HFF-Myc (cell line): ENCODE results near the gene HES7.

Experiments
- DNase-seq: peaks from one replicate; pipeline ENCODE4 v3.0.0-alpha.2; 2011; ENCODE audit warnings: low read depth; ENCODE audit errors: extremely low read depth
- H3K4me3 ChIP-seq: replicated peaks from 2 replicates; pipeline ENCODE4 v1.5.1; 2011; ENCODE audit warnings: low read depth, mild to moderate bottlenecking, control low read depth, low read length
- CTCF ChIP-seq: IDR thresholded peaks from 2 replicates; pipeline ENCODE4 v1.5.1; 2012; ENCODE audit warnings: mild to moderate bottlenecking, low read depth, low read length, control low read depth; ENCODE audit errors: missing control alignments

Gene HES7

GRCh38 chr17:8137645-8138373 is 13.9 kb upstream of the HES7 start:
- H3K4me3 ChIP-seq, result peak overlapping the region; percentile 45
- no peak for TF ChIP-seq CTCF
- no peak for DNase-seq

DNA sequence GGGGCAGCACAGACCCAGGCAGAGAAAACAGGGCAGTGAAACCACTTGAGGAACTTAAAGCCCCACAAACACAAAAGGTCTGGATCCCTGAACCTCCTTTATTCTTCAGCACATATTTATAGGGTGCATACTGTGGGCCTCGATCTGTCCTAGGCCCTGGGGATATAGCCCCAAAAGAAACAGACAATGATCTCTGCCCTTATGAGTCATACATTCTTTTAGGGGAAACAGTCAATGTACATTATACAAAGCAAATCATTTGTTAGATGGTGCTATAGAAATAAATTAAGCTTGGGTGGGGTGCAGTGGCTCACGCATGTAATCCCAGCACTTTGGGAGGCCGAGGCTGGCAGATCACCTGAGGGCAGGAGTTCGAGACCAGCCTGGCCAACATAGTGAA is 10.0 kb upstream of the HES7 start:
- no peak for TF ChIP-seq CTCF
- H3K4me3 ChIP-seq, result no peak overlapping the region
- no peak for DNase-seq

DNA sequence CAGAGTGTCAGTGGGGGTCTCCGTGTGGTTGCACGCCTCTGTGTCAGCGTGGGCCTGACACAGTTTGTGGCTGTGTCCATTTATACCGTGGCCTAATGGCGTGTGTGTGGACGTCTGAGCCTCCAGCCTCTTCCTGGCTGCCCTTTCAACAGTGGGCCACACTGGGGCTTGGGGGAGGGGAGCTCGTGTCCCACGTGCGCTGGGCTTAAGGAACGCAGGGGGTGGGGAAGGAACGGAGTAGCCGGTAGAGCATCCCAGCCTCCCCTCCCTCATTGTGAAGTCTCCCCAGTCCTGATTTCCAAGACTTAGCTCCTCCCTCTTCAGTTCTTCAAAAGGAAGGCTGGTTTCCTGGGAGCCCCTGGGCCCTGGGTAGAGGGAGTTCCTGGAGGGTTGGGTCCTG is 9.5 kb upstream of the HES7 start:
- no peak for TF ChIP-seq CTCF
- DNase-seq, result no peak
- H3K4me3 ChIP-seq, result no peak overlapping the region

- no peak overlapping the region for H3K4me3 ChIP-seq
- TF ChIP-seq CTCF, result no peak
- no peak for DNase-seq
These were observed 8.0 kb upstream of the HES7 start for GRCh38 chr17:8131844-8132441.

DNA sequence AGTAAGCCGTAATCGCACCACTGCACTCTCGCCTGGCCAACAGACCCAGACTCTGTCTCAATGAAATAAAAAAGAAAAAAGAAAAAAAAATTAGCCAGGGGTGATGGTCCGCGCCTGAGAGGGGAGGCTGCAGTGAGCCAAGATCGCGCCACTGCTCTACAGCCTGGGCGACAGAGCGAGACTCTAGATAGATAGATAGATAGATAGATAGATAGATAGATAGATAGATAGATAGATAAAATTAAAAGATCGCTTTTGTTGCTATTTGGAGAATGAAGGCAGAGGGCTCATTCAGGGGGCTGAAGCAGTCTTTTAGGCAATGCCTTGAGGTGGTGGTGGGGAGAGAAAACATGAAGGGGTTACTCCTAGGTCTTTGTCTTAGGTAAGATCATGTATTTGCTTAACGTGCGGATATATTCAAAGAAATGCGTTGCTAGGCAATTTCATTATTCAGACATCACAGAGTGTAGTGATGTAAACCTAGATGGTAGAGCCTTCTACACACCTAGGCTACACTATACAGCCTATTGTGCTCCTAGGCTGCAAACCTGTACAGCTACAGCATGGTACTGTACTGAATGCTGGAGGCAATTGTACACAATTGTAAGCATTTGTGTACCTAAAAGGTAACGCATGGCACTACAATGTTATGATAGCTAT is 4.3 kb upstream of the HES7 start:
- TF ChIP-seq CTCF, result no peak
- H3K4me3 ChIP-seq, result no peak overlapping the region
- no peak for DNase-seq

DNA sequence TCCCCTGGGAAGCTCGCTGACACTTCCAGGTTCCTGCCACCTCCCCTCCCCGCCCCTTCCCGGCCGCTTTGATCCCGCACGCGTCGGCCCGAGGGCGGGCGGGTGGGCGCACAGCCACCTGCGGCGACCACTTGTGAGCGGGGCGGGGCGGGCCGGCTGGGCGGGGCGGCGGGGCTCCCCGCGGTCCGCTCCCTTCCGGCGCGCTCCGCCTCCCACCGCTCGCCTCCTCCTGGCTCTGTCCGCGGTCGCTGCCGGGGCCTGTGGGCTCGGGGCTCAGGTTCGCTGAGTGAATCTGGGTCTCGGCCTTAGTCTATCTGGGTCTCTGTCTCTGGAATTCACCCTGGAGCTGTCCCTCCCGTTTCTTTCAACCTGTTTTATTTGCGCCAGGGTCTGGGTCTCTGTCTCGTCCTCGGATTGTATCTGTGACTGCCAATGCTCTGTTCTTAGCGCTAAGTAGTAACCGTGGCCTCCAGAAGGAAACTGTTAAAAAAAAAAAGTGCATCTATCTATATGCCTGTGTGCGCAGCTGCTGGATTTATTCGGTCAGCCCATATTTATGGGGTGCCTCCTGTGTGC is 2.7 kb upstream of the HES7 start:
- H3K4me3 ChIP-seq, result peak overlapping the region; percentile 60
- TF ChIP-seq CTCF, result no peak
- no peak for DNase-seq
